HG02981 (cell line): Measurements from ENCODE around the gene MAPK12.

Experiments used
- ATAC-seq: cut with Tn5 transposase; IDR thresholded peaks from one replicate; pipeline ENCODE4 v1.9.1; 2021; ENCODE audit warnings: mild to moderate bottlenecking, moderate library complexity; ENCODE audit not compliant: unreplicated experiment

The MAPK12 gene

DNA sequence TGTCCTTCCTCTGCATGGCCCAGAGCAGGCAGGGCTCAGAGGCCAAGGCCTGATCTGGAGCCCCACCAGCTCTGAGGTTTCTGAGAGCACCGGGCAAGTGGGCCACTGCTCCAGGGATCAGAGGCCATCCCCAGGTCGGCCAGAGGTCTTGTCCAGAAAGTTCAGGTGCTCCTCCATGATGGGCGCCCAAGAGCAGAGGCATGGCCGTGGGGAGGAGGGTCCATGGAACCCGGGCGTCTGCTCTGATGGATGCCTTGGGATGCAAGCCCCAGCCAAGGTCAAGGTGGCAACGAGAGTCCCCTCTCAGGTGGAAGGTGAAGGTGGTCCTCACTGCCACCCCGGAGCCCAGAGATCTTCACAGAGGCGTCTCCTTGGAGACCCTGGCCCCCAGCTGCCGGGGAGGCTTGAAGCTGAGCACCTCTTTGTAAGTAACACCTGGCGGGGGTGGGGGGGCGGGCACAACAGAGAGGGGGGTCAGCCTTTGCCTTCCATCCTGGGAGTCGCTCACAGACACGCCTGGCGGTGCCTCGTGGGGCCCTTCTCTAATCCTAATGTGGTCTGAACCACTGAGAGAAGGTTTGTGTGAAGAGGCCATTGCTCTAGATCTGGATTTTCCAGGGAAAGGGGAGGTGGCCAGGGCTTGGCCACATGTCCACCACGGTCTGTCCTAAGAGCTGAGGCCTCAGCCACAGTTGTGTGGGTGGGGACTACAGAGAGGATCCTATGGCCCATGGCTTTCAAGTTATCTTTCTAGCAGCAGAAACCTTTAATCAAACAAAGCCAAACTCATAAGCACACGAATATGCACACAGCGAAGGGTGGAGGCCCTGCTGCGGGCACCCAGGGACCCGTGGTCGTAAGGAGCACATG, 8.2 kb downstream of the MAPK12 start:
- no peak for ATAC-seq

DNA sequence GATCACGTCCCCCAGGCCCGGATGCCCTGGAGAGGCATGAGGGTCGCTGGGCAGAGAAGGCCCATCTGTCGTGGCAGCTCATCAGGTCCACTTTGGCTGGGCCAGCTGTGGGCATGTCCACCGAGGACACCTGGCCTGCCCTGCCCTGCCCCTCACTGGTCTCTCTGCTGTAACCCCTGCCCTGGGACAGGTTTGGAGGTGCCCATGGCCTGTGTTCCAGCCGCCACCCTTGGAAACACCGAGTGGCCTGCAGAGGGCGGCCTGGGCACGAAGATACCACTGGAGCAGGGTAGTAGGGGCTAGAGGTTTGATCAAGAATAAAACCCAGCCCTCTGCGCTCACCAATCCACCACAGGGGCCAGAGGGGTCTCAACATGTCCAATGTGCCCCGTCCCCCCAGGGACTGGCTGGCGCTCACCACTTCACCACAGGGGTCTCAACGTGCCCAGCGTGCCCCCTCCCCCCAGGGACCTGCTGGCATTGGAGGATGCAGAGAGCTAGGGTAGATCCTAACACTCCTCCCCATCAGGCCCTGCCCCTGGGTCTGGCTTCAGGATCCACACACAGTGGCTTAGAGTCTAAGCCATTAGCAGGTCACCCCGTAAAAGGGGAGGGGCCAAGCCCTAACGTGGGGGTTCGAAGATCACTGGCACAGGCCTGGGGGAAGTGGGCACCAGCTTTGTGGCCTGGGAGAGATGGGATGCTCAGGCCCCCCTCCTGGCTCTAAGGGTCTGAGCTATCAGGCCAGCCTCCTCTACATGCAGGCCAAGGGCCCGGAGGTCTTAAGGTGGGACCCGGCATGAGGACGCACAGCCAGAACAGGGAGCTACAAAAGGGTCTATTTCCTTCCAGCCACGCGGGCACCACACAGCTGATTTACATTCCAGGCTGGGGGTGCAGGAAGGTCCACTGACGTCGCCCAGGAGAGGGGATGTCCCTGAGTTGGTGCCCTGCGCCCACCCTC, 9.1 kb downstream of the MAPK12 start:
- no peak for ATAC-seq

DNA sequence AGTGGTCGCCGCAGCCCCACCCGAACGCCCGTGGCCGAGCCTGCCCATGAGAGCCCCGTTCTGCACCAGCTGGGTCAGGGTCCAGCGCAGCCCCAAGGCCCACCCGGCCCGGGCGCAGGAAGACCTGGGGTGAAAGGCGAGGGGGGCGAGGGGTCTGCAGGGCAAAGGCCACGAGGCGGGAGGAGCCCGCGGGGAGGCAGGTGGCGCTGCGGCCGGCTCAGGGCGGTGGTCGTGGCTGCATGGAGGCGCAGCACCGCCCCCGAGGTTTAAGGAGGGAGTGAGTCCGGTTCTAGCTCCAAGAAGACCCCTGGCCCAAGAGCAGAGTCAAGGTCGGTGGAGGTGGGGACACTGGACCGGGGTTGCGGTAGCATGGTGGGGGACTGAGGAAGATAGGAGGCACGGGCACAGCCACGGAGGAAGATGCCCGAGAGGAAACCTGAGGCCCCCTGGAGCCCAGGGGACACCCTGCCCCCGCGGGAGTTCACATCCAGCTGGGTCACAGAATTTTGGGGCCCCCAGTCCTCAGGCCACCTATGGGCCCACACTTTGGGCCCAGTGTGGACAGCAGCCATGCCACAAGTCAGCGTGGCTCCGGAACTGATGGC, 9.9 kb downstream of the MAPK12 start:
- ATAC-seq: no peak

DNA sequence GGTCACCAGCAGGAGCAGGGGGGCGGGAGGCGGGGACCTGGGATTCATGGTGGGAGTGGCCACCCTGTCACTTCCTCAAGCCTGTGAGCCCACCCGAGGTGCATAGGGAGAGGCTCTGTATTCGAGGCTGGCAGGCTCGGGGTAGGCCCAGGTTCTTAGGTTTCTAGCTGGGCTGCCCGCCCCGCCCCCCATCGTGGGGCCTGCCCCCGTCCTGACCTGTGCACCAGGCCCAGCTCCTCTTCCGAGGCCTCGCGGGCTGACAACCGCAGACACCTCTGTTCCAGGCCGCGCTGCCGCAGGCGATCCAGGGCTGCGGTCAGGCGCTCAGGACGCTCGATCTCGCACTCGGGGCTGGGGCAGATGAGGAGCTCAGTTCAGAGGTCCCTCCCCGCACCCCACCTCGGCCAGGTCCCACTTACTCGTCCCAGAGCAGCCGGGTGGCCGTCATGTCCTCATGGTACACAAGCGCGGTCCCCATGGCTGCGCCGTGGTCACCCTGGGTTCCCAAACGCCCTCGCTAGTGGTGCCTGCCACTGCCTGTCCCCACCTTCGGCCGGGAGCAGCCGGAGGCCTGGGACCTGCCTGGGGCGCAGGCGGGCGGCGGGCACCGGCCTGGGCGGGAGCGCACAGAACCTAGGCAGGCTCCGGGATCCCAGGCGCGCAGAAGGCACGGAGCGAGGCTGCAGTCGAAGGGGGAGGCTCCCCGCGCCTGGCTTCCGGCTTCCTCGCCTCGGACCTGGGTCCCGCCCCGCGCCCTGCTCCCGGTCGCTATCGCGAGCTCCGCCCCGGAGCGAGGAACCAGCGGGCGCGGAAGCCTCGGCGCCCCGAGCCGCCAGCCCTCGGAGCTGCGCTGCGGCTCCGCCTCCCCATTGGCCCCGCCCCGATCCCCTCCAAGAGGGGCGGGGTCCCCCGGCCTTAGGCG, 10.7 kb downstream of the MAPK12 start, which contains the start of gene HDAC10:
Gene HDAC10 (minus strand): TSS at position 711 of the 922 bp plus-strand sequence. CDS start 233 bp downstream, at position 478.
- ATAC-seq: peak; percentile 57

DNA sequence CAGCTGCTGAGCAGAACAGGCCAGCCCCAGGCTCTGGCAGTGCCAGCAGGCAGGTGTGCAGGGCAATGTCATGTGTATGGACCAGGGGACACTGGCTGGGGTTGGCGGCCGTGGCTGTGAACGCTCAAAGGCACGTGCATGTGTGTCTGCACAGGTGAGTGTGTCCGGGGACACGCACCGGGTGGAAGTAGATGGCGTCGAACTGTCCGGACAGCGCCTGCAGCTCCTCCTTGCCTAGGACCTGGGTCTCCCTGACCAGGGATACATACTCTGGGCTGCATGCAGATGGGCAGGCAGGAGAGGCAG, 11.3 kb downstream of the MAPK12 start:
- ATAC-seq: no peak

DNA sequence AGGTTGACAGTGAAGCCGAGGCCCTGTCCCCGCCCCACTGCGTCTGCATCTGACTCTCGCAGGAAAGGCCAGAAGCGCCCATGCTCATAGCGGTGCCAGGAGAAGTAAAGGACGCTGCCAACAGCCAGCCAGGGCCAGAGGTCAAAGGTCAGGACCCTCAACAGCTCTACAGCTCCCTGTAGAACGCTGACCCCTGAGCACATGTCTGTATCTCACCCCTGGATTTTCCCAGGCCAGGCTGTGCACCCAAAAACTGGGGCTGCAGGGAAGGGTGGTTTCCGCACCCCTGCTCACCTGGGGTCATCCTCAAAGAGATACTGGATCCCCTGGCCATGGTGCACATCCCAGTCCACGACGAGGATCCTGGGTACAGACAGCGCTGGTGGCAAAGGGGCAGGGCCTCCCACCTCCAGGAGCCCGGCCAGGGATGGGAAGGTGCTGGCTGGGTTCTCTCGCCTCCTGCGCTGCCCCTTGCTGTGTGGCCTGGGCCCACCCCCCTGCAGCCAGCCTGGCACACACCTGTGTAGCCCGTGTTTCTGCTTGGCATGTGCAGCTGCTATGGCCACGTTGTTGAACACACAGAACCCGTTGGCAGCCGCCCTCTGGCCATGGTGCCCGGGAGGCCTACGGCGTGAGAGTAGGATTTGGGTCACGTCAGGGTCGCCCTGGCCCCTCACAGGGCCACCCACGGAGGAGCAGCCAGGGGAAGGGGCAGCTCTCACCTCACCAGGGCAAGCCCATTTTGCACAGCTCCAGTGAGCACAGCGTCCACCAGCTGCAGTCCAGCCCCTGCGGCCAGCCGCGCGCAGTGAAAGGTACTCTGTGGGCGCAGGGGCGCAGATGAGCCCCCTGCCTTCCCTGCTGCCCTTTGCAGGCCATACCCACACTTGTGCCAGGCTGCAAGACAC, 11.9 kb downstream of the MAPK12 start:
- no peak for ATAC-seq

DNA sequence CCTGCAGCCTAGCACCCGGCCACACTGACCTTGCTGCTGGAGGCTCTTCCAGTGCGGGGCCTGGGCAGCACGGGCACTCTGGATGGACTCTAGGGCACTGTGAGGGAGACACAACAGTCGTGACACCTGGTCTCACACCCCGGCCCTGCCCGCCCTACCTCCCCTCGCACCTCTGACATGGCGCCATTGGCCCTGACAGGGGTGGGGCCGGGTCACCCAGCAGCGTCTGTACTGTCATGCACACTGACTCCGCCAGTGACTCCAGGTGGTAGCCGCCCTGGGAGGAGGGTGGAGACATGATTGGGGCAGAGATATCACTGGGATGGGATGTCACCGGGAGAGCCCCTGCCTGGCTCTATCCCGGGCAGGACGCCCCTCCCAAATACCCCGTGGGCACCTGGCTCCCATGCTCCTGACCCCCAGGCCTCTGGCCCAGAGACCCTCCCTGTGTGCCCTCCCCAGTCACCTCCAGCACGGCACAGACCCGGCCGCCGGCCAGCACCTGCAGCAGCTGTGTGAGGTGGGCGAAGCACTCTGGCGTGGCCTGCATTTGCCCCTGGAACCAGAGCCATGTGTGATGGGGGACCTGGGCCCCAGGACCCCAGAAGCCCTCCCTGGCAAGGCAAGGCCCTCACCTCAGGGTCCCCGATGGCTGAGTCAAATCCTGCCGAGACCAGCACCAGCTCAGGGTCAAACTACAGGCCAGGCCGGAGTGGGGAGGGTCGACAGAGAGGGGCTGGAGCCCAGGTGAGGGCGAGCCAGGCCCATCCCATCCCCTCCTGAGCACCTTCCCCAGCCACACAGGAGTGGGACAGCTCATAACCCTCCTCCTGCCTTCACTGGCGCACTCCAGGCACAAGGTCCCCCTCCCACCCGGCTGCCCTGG, 13.0 kb downstream of the MAPK12 start:
- no peak for ATAC-seq

DNA sequence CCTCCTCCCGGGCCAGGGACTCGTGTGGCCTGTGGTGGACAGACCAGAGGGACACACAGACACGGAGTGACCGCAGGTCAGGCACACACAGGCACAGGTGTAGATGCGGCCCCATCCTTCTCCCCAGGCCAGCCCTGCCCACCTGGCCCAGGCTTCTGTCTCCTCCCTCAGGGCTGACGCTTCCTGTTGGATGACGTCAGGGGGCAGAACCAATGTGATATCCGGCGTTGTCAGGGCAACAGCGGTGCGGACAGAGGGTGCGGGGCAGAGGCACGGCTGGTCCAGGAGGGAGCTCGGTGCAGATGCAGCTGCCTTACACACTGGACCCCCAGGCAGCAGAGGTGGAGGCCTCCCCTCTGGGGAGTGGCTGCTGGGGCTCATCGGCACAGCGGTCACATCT, 13.7 kb downstream of the MAPK12 start:
- ATAC-seq: no peak

DNA sequence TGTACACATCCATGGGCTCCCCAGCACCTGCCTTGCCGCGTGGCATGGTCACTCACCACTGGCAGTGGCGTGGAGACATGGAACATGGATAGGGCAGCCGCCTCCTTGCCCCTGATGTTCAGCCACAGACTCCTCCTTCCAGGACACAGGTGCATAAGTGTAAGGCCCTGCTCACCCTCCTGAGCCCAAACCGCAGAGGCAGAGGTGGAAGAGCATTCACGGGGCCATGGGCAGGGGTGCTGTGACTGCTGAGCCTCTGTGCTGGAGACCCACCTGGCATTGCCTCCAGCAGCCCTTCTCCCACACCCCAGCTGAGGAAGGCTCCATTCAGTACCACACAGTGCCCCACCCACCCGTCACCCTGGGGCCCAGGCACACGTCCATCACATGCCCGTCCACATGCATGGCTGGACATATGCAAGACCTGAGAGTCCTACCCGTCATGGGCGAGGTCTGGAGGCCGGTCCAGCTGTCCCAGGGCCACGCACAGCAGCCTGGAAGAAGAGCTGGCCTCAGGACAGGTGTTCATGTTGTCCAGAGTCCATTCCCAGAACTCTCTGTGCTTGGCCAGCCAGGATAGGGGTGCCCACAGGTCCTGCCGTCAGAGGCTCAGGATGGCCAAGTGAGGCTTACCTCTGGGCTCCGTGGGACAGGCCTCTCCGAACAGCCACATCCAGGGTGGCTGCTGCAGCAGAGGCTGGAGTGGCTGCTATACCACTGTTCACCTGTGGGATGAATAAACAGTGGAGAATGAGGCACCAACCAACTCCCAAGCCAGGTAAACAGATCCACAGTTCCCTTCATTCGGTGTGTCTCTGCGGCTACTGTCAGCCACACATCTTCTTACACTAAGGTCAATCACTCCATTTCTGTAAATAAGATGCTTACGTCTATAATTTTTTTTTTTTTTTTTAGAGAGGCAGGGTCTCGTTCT, 15.0 kb downstream of the MAPK12 start:
- no peak for ATAC-seq

DNA sequence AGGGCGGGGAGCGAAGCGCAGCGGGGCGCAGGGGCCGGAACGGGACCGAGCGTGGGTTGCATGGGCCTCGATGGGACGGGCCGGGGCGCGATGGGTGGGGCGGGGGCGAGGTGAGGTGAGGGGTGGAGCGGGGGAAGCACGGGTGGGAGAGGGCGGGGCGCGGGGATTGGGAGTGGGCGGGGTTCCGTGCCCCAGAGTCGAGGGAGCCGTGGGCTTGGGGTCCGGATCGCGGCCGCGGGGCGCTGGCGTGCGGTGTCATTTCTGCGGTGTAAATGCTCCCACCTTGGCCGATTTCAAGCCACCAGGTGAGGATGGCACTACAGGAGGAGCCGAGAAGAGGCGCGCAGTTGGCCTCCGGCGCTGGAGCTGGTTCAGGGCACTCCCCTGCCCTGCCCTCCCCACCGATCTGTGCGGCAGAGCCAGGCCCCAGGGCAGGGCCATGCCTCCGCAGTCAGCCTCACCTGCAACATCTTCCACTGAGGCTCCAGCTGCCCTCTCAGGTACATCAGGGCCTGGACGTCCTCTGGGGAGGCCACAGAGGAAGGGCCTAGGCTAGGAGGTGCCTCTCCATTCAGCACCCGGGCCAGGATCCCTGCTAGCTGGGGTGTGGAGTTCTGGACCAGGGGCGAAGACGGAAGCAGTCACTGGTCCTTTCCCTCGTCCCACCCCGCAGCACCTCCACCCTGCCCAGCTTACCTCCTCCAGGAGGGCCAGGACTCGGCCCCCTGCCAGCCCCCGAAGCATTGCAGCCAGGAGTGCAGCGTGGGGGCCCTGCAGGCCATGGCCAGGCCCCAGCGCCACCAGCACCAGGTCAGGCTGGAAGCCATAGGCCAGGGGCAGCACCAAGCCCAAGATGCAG, 16.0 kb downstream of the MAPK12 start:
- ATAC-seq: no peak

DNA sequence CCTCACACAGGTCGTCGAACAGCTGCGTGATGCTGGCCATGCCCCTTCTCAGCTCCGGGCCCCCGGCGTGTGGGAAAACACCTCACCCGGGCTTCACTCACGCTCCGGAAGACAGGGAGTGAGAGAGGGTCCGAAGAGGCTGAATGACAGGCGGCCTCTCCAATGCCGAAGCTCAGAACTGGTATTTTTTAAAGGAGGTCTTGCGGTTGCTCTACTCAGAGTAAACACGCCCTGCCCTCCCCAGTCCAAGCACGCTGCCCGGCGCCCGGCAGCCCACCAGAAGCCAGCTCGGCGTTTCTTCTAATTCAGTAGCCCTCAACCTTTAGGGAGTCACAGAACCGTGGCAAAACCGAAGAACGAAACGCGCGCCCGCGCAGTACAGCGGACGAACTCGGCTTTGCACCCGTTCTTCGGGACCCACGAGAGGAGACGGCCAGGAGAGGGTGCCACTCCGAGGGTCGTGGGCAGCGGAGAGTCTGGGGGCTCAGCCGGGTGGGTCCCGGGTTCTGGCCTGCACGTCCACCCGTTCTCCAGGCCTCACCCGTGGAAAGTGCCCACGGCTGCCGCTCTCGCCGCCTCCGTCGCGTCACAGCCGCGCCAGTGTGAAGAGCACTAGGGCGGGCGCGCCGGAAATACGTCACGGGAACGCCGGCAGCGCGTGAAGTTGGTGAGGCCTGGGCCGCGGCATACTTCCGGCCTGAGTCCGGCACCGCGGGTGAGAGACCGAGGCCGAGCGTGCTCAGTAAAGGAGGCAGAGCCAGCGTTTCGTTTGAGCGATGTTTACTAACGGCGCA, 16.9 kb downstream of the MAPK12 start, which contains the start of gene TUBGCP6:
Gene TUBGCP6 (minus strand): TSS at position 604 of the 794 bp plus-strand sequence. CDS start 564 bp downstream, at position 40.
- ATAC-seq: peak; percentile 64

DNA sequence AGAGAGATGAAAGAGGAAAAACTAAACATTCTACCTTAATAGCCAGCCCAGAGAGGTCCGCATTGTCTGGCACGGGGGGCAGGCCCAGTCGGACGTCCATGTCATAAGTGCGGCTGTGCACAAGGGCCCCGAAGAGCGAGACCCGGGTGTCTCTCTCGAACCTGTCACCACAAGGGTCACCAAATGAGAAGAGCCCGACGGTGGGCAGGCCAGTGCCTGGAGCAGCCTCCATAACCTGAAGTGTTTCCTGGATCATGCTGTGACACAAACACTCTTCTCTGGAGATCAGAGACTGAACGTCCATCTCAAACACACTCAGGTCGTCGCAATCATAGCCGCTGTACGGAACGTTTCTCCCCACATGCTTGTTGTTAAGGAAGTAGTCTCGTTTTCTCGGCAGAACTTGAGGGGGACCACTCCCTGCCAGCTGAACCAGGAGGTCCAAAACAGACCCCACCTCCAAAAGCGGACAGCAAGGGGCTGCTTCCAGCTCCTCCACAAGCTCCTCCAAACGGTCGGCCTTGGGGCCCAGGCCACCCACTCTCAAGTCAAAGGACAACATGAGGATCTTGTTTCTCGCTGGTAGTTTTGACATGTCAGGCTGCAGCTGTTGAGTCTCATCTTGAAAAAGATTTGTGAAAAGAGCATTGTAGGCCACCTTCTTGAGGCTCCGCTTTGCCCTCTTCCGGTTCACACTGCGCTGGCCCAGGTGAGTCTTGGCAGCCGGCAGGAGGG, 17.6 kb downstream of the MAPK12 start:
- peak; percentile 5 for ATAC-seq

DNA sequence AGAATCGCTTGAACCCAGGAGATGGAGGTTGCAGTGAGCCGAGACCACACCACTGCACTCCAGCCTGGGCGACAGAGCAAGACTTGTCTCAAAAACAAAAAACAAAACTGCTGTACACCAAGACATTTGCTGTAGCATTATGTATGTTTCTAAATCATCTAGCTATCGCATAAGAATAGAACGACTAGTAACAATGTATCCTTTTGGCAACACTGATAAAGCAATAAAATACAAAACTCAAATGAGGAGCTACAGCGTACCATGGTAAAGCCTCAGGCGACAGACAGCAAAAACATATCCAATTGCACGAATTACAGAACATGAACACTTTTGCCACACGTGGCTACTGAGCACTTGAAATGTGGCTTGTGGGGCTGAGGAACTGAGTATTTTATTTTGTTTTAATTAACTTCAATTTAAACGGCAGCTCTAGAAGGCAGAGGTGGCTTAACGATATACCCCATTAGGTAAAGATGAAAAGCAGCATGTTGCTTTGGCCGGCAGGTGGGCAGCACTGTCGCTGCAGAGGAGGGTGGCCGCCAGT, 19.0 kb downstream of the MAPK12 start:
- ATAC-seq: no peak

DNA sequence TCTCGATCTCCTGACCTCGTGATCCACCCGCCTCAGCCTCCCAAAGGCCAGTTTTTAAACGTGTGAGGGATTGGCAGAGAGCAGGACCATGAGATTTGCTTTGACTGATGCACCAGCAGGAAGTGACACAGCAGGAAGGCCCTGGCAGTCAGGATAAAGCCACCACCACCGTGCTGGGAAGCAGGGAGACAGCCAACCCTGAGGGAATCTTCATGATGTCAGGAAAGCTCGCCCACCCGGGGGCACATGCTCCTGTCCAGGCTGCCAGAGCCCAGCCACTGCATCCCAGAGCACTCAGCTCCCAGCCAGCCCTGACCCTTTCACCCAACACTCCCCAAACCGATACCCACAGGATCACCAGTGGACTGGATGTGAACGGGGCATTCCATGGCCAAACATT, 22.7 kb downstream of the MAPK12 start:
- no peak for ATAC-seq
